Fibroblast of lung (primary cell): ENCODE data around the gene ZCCHC14.

Experiments used
- EZH2 ChIP-seq: IDR thresholded peaks from 2 replicates; pipeline ENCODE4 v1.5.1; 2012; ENCODE audit warnings: low read length, control low read depth, mild to moderate bottlenecking; ENCODE audit errors: missing control alignments
- TF ChIP-seq, protein P1 (sequence below), 2 donors: IDR thresholded peaks in 1 of 2; conservative IDR thresholded peaks in 1 of 2; 1 replicate in 1 of 2; 2 replicates in 1 of 2; pipeline ENCODE4 v1.5.1; 2011 to 2012; ENCODE audit warnings: low read length in 2 of 2, control low read depth in 1 of 2, inconsistent platforms in 1 of 2, low read depth in 1 of 2, mild to moderate bottlenecking in 1 of 2

DNA sequence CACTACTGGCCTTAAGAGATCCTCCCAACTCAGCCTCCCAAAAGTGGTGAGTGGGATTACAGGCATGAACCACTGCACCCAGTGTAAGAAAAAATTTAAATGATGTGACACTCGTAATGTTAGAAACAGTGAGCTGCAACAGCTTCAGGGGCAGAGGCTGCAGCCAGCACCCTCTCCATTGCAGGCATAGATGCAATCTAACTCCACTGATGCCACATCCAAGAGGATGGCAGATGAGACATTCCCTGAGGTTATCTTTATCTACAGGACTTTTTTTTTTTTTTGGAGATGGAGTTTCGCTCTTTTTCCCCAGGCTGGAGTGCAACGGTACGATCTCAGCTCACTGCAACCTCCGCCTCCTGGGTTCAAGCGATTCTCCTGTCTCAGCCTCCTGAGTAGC, 19.9 kb downstream of the ZCCHC14 start:
- no peak for TF ChIP-seq EZH2
- TF ChIP-seq, protein P1, sequence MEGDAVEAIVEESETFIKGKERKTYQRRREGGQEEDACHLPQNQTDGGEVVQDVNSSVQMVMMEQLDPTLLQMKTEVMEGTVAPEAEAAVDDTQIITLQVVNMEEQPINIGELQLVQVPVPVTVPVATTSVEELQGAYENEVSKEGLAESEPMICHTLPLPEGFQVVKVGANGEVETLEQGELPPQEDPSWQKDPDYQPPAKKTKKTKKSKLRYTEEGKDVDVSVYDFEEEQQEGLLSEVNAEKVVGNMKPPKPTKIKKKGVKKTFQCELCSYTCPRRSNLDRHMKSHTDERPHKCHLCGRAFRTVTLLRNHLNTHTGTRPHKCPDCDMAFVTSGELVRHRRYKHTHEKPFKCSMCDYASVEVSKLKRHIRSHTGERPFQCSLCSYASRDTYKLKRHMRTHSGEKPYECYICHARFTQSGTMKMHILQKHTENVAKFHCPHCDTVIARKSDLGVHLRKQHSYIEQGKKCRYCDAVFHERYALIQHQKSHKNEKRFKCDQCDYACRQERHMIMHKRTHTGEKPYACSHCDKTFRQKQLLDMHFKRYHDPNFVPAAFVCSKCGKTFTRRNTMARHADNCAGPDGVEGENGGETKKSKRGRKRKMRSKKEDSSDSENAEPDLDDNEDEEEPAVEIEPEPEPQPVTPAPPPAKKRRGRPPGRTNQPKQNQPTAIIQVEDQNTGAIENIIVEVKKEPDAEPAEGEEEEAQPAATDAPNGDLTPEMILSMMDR (conservative IDR thresholded peaks at IDR 0.05 in 1 of 2, IDR thresholded peaks at IDR 0.05 in 1 of 2; ENCODE audit: low read depth in 1 of 2, low read length in 2 of 2): no peak
